Progenitor cell of endocrine pancreas (in vitro differentiated cells): ENCODE results near the gene FMO2. TPM values are rescaled to one million over a fixed set of nuclear protein-coding genes. Genes with fewer than 3 reads are reported as not detected.

Experiments
- DNase-seq: peaks from one replicate; pipeline ENCODE4 v3.0.0; 2021; ENCODE audit warnings: low spot score; ENCODE audit not compliant: unreplicated experiment
- H3K27ac Mint-ChIP-seq: 2 replicates; pipeline ENCODE4 v1.8.0; 2021; ENCODE audit warnings: mild to moderate bottlenecking, moderate library complexity, mixed read lengths
- H3K27me3 Mint-ChIP-seq: 2 replicates; pipeline ENCODE4 v1.8.0; 2021; ENCODE audit warnings: mixed read lengths
- H3K36me3 Mint-ChIP-seq: 2 replicates; pipeline ENCODE4 v1.8.0; 2022; ENCODE audit warnings: mixed read lengths; ENCODE audit not compliant: insufficient read depth
- H3K4me1 Mint-ChIP-seq: 2 replicates; pipeline ENCODE4 v1.8.0; 2021; ENCODE audit warnings: low read depth, mixed read lengths
- H3K4me3 Mint-ChIP-seq: 2 replicates; pipeline ENCODE4 v1.8.0; 2021; ENCODE audit warnings: low read depth, mild to moderate bottlenecking, moderate library complexity, mixed read lengths
- H3K9me3 Mint-ChIP-seq: 2 replicates; pipeline ENCODE4 v1.8.0; 2021; ENCODE audit warnings: low read depth, mixed read lengths
- CTCF ChIP-seq: fragments of 200-600 bp; sonication (generic); IDR thresholded peaks from one replicate; pipeline ENCODE4 v1.5.0; 2021; ENCODE audit warnings: antibody characterized with exemption, mild to moderate bottlenecking; ENCODE audit not compliant: unreplicated experiment
- total RNA-seq: library from RNA; stranded (reverse); gene quantifications from 2 replicates; pipeline ENCODE4 v1.2.1, GENCODE V29; 2021

Gene FMO2
- total RNA-seq, 1 donor from 2014 or later = not detected

- Mint-ChIP-seq H3K27ac (no peak overlapping the region), H3K36me3 (peaks cover 3% of the 10 kb centered on the region), H3K27me3 (no peaks in the 10 kb centered on the region), H3K9me3 (peaks cover 4% of the 10 kb centered on the region), H3K4me3 (no peak overlapping the region), H3K4me1 (peaks cover 52% of the 10 kb centered on the region)
- no peak for TF ChIP-seq CTCF
- no peak for DNase-seq
Measured at GRCh38 chr1:171140956-171141687, 44.0 kb upstream of the FMO2 start.

- Mint-ChIP-seq H3K27me3 (no peaks in the 10 kb centered on the region), H3K27ac (peak overlapping the region; percentile 48), H3K4me3 (no peak overlapping the region), H3K9me3 (peaks cover 4% of the 10 kb centered on the region), H3K4me1 (peaks cover 48% of the 10 kb centered on the region), H3K36me3 (peaks cover 3% of the 10 kb centered on the region)
- no peak for DNase-seq
- TF ChIP-seq CTCF = no peak
Measured at GRCh38 chr1:171141688-171142415, 43.2 kb upstream of the FMO2 start.

DNA sequence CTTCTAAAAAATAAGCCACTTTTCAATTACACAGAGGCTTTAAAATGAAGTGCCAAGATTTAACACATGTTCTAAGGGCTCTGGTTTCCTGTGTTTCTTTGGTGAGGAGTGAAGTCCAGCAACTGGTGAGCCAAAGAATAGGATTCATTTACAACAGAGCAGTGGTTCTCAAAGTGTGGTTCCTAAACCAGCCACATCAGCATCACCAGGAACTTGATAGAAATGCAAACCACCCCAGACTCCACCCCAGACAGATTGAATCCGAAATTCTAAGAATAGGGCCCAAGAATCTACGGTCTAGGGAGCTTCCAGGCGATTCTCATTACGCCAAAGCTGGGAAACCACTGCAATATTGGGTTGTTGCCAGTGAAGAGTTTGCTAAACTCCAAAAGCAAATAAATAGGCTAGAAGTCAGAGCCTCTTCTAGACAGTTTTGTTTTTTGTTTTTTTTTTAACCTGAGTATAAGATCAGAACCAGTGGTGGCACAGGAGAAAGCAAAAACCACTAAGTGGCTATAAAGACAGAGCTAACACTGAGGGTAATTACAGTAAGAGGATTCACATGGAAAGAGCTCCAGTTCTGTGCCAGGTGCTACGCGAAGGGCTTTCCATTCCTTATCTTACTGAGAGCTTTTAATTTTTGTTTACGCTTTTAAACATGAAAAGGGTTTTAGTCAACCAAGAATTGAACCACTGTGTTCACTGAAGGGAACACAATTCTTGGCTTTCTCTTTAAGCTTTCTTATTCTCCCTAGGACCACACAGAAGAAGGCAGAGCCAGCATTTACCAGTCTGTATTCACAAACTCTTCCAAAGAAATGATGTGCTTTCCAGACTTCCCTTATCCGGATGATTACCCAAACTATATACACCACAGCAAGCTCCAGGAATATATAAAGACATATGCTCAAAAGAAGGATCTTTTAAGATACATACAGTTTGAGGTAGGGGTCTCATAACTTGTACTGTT lies 42.4 kb upstream of the FMO2 start:
- Mint-ChIP-seq H3K9me3 (peaks cover 4% of the 10 kb centered on the region), H3K36me3 (peaks cover 3% of the 10 kb centered on the region), H3K27ac (no peak overlapping the region), H3K4me1 (peaks cover 40% of the 10 kb centered on the region), H3K4me3 (no peak overlapping the region), H3K27me3 (no peaks in the 10 kb centered on the region)
- no peak for DNase-seq
- no peak for TF ChIP-seq CTCF

DNA sequence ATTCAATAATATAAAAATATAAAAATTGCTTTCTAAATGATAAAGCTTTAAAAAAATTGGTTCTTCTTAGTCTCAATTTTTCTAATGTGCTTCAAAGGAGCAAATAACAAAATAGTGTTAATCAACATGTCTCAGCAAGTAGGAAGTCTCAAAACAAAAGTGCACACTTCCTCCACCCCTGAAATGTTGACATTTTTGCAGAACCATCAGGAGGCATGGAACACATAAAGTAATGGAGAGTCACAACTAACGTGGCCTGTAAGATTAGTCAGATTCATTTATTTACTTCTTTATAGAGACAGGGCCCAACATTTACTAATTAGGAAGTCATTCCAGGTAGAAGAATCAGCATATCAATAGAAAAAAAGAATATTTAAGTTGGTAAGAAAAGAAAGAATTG lies 34.9 kb upstream of the FMO2 start:
- H3K27me3 Mint-ChIP-seq = no peaks in the 10 kb centered on the region
- H3K27ac Mint-ChIP-seq = no peak overlapping the region
- peaks cover 2% of the 10 kb centered on the region for H3K36me3 Mint-ChIP-seq
- H3K4me3 Mint-ChIP-seq = no peak overlapping the region
- TF ChIP-seq CTCF = no peak
- no peak for DNase-seq
- H3K9me3 Mint-ChIP-seq = peaks cover 2% of the 10 kb centered on the region
- peaks cover 12% of the 10 kb centered on the region for H3K4me1 Mint-ChIP-seq

DNA sequence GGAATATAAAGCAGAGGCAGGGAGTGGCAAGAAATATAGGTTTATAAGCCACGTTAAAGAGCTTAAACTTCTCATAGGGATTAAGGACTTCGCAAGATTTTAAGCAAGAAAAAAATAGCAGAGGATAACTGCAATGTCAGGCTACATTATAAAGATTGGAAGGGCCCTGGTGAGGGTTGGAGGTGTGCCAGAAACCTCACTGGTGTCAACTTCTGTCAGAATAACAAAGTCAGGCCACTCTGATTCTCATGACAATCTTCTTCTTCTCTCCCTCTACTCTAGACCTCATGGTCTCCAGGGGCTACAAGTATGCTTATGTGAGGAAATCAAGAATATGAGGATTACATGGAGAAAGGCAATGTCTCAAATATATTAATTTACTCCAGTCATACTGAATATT lies 32.6 kb upstream of the FMO2 start:
- Mint-ChIP-seq H3K27ac (no peak overlapping the region), H3K9me3 (peaks cover 6% of the 10 kb centered on the region), H3K4me3 (no peak overlapping the region), H3K4me1 (peaks cover 11% of the 10 kb centered on the region), H3K36me3 (no peaks in the 10 kb centered on the region), H3K27me3 (no peaks in the 10 kb centered on the region)
- no peak for TF ChIP-seq CTCF
- no peak for DNase-seq
